B cell (primary cell): ENCODE results near the gene ARFGAP1. TPM values are rescaled to one million over a fixed set of nuclear protein-coding genes. Genes with fewer than 3 reads are reported as not detected.
A peak's percentile ranks its signal among the peaks of the same experiment; 100 is the strongest.

ENCODE experiments used
- ATAC-seq: fragments of 200-7000 bp; cut with Tn5 transposase; one replicate; pipeline ENCODE4 v1.10.0; 2021; ENCODE audit warnings: low read depth, mild to moderate bottlenecking, moderate number of reproducible peaks, moderate library complexity
- CTCF ChIA-PET: fragments of 350-600 bp; sonication (Branson Sonifier 250); formaldehyde crosslinking; loops from one replicate; lab custom pipeline; 2021; ENCODE audit warnings: antibody characterized with exemption, inconsistent platforms; lab: Charles Lee
- POLR2A ChIA-PET: fragments of 350-600 bp; sonication (Branson Sonifier 250); formaldehyde crosslinking; loops from one replicate; lab custom pipeline; 2021; ENCODE audit warnings: antibody characterized with exemption; lab: Charles Lee
- DNase-seq: peaks from one replicate; pipeline ENCODE4 v3.0.0; 2013
- H2AFZ ChIP-seq: 2 replicates; pipeline ENCODE4 v1.6.1; 2012; ENCODE audit warnings: mild to moderate bottlenecking, low read depth, low read length; ENCODE audit not compliant: insufficient read depth, poor library complexity, severe bottlenecking
- H3K27ac ChIP-seq, 2 donors: 1 replicate in 1 of 2; 2 replicates in 1 of 2; pipeline ENCODE4 v1.5.1; 2012 to 2013; ENCODE audit warnings: low read length in 2 of 2, mild to moderate bottlenecking in 2 of 2, moderate library complexity in 1 of 2
- H3K27me3 ChIP-seq, 4 experiments: fragments of 200-600 bp in 1 of 4; sonication (generic) in 1 of 4; replicated peaks in 1 of 4; 1 replicate in 2 of 4; 2 replicates in 2 of 4; pipeline versions ENCODE4 v1.6.1 to v1.7.0; 2013 to 2016; ENCODE audit warnings: low read length in 3 of 4, mild to moderate bottlenecking in 2 of 4, mixed read lengths in 1 of 4, moderate library complexity in 1 of 4; ENCODE audit not compliant: insufficient read depth in 4 of 4, control insufficient read depth in 3 of 4; ENCODE audit errors: control extremely low read depth in 1 of 4
- H3K36me3 ChIP-seq, 2 experiments: replicated peaks in 1 of 2; 1 replicate in 1 of 2; 2 replicates in 1 of 2; pipeline versions ENCODE4 v1.6.1 to v1.7.1; 2013; ENCODE audit warnings: low read length in 1 of 2; ENCODE audit not compliant: insufficient read depth in 2 of 2, control insufficient read depth in 1 of 2; ENCODE audit errors: control extremely low read depth in 1 of 2, extremely low read depth in 1 of 2
- H3K4me1 ChIP-seq, 2 donors: fragments of 200-600 bp in 1 of 2; sonication (generic) in 1 of 2; 1 replicate in 1 of 2; 2 replicates in 1 of 2; pipeline versions ENCODE4 v1.5.1 to v1.6.1; 2013 to 2017; ENCODE audit warnings: low read length in 2 of 2; ENCODE audit not compliant: control insufficient read depth in 2 of 2, insufficient read depth in 2 of 2
- H3K4me2 ChIP-seq: replicated peaks from 2 replicates; pipeline ENCODE3; 2012; ENCODE audit warnings: mild to moderate bottlenecking, low read depth, low read length; ENCODE audit not compliant: poor library complexity, severe bottlenecking
- H3K4me3 ChIP-seq, 5 experiments: fragments of 200-600 bp in 1 of 5; sonication (generic) in 1 of 5; 1 replicate in 3 of 5; 2 replicates in 2 of 5; pipeline versions ENCODE4 v1.5.1 to v1.7.0; 2011 to 2016; ENCODE audit warnings: low read length in 4 of 5, mild to moderate bottlenecking in 4 of 5, low read depth in 2 of 5, control low read depth in 1 of 5, moderate library complexity in 1 of 5; ENCODE audit not compliant: insufficient read depth in 1 of 5; ENCODE audit errors: control extremely low read depth in 1 of 5, extremely low read depth in 1 of 5
- H3K79me2 ChIP-seq: fragments of 200-600 bp; sonication (generic); one replicate; pipeline ENCODE4 v1.6.0; 2016; ENCODE audit warnings: low read length; ENCODE audit not compliant: control insufficient read depth, insufficient read depth
- H3K9ac ChIP-seq: fragments of 200-600 bp; sonication (generic); 2 replicates; pipeline ENCODE4 v1.6.1; 2017; ENCODE audit warnings: mild to moderate bottlenecking, low read length, moderate library complexity
- H3K9me3 ChIP-seq, 3 donors: one replicate each; pipeline versions ENCODE4 v1.6.1 to v1.7.1; 2013; ENCODE audit warnings: low read length in 2 of 3; ENCODE audit not compliant: control insufficient read depth in 2 of 3, insufficient read depth in 1 of 3; ENCODE audit errors: control extremely low read depth in 1 of 3
- H4K20me1 ChIP-seq: 2 replicates; pipeline ENCODE4 v1.6.0; 2012; ENCODE audit warnings: mild to moderate bottlenecking, low read length; ENCODE audit not compliant: insufficient read depth, control insufficient read depth, poor library complexity, severe bottlenecking
- H3K27ac Mint-ChIP-seq: one replicate; pipeline ENCODE4 v1.8.0; 2021; ENCODE audit warnings: mixed read lengths
- H3K27me3 Mint-ChIP-seq: one replicate; pipeline ENCODE4 v1.8.0; 2021; ENCODE audit warnings: mixed read lengths
- H3K4me1 Mint-ChIP-seq: one replicate; pipeline ENCODE4 v1.8.0; 2021; ENCODE audit warnings: mixed read lengths
- H3K4me3 Mint-ChIP-seq: one replicate; pipeline ENCODE4 v1.8.0; 2021; ENCODE audit warnings: mixed read lengths
- H3K9me3 Mint-ChIP-seq: one replicate; pipeline ENCODE4 v1.8.0; 2022; ENCODE audit warnings: mixed read lengths; ENCODE audit not compliant: insufficient read depth
- CTCF ChIP-seq: fragments of 200-600 bp; IDR thresholded peaks from one replicate; pipeline ENCODE4 v1.8.0; 2022; ENCODE audit warnings: antibody characterized with exemption, mild to moderate bottlenecking
- EZH2 ChIP-seq: IDR thresholded peaks from 2 replicates; pipeline ENCODE4 v1.6.1; 2012; ENCODE audit warnings: borderline replicate concordance, low read depth, mild to moderate bottlenecking, moderate library complexity, low read length; ENCODE audit not compliant: insufficient read depth, poor library complexity, severe bottlenecking
- WGBS: methylation state at CpG from one replicate; pipeline ENCODE4 v1.1.5; 2013; ENCODE audit warnings: missing lambda C conversion rate; ENCODE audit not compliant: insufficient coverage; 5-methylcytosine and 5-hydroxymethylcytosine counted together
- intact Hi-C: fragments of 100-400 bp; cut with micrococcal nuclease; formaldehyde crosslinking; loops from one replicate; pipeline ENCODE4 v1.10.0; 2022
- polyA plus RNA-seq: library from polyadenylated mRNA; depleted of rRNA; stranded (reverse); fragments of >200 nt; gene quantifications from 2 replicates; pipeline ENCODE4 v1.2.3, GENCODE V29; 2012
- total RNA-seq, 2 donors: library from RNA; stranded (reverse); fragments of 120-200 nt in 1 of 2; gene quantifications; 1 replicate in 1 of 2; 2 replicates in 1 of 2; pipeline versions ENCODE4 v1.2.3 to v1.2.4, GENCODE V29; 2013 to 2022

The ARFGAP1 gene
- total and polyA plus RNA-seq, 2 donors (not counting 1 experiment from before 2014, with no cell fraction given), result 83.2 to 99.4 TPM

GRCh38 chr20:63274381-63275228, 2.0 kb downstream of the ARFGAP1 start:
- Mint-ChIP-seq H3K4me1 (peaks cover 27% of the 10 kb centered on the region), H3K27ac (no peak overlapping the region), H3K27me3 (no peaks in the 10 kb centered on the region), H3K9me3 (no peaks in the 10 kb centered on the region), H3K4me3 (peak overlapping the region; percentile 52)
- DNase-seq, result no peak
- Histone ChIP-seq H4K20me1 (peaks cover 45% of the 10 kb centered on the region), H2AFZ (no peak overlapping the region), H3K9me3 (no peaks in the 10 kb centered on the region), H3K4me3 (no peak overlapping the region), H3K27me3 (no peaks in the 10 kb centered on the region), H3K4me2 (no peak overlapping the region), H3K36me3 (peaks cover 0 to 19% of the 10 kb centered on the region in 2 experiments), H3K27ac (no peak overlapping the region), H3K79me2 (peaks cover 47% of the 10 kb centered on the region), H3K4me1 (peaks cover 13 to 16% of the 10 kb centered on the region in 2 donors), H3K9ac (no peak overlapping the region)
- intact Hi-C loops, result no loop called here
- 92% methylated on average over 14 of the region's 17 CpGs for WGBS
- TF ChIP-seq CTCF, result no peak
- no peak for TF ChIP-seq EZH2
- ChIA-PET CTCF (no interaction called here), POLR2A (no interaction called here)
- no peak for ATAC-seq

GRCh38 chr20:63275825-63276224, 3.2 kb downstream of the ARFGAP1 start:
- H3K4me3 ChIP-seq, result no peak overlapping the region
- ATAC-seq (no peak), DNase-seq (no peak)
- H3K27me3 ChIP-seq, result no peaks in the 10 kb centered on the region
- no peaks in the 10 kb centered on the region for H3K9me3 ChIP-seq
- no peak overlapping the region for H3K27ac Mint-ChIP-seq
- WGBS, result 98% methylated on average over 18 of the region's 18 CpGs
- peaks cover 13 to 16% of the 10 kb centered on the region in 2 donors for H3K4me1 ChIP-seq
- POLR2A ChIA-PET, result no interaction called here
- no peak for TF ChIP-seq EZH2
- TF ChIP-seq CTCF, result no peak
- H3K4me3 Mint-ChIP-seq, result no peak overlapping the region
- H3K27me3 Mint-ChIP-seq, result no peaks in the 10 kb centered on the region
- H2AFZ ChIP-seq, result no peak overlapping the region
- no peaks in the 10 kb centered on the region for H3K9me3 Mint-ChIP-seq
- CTCF ChIA-PET, result no interaction called here
- intact Hi-C loops, result no loop called here
- peaks cover 45% of the 10 kb centered on the region for H4K20me1 ChIP-seq
- H3K4me1 Mint-ChIP-seq, result peaks cover 25% of the 10 kb centered on the region
- peaks cover 47% of the 10 kb centered on the region for H3K79me2 ChIP-seq
- H3K4me2 ChIP-seq, result no peak overlapping the region
- no peak overlapping the region for H3K27ac ChIP-seq
- no peak overlapping the region for H3K9ac ChIP-seq
- H3K36me3 ChIP-seq, result peaks cover 0 to 30% of the 10 kb centered on the region in 2 experiments
